DND-41 (cell line): Measurements from ENCODE around the gene TMEM87B.

Experiments
- ATAC-seq: fragments of 200-7000 bp; cut with Tn5 transposase; 3 replicates; pipeline ENCODE4 v1.9.1; 2021; ENCODE audit warnings: low read depth; ENCODE audit not compliant: insufficient read depth
- DNase-seq: peaks from one replicate; pipeline ENCODE4 v3.0.0-alpha.2; 2020
- H2AFZ ChIP-seq: 2 replicates; pipeline ENCODE4 v1.6.0; 2012; ENCODE audit warnings: low read depth, low read length
- H3K27ac ChIP-seq: 2 replicates; pipeline ENCODE4 v1.5.1; 2012; ENCODE audit warnings: low read length, inconsistent platforms
- H3K27me3 ChIP-seq: fragments of 200-600 bp; sonication (generic); 2 replicates; pipeline ENCODE4 v1.6.0; 2012; ENCODE audit warnings: low read length, mild to moderate bottlenecking, inconsistent platforms; ENCODE audit not compliant: insufficient read depth, poor library complexity
- H3K36me3 ChIP-seq: 2 replicates; pipeline ENCODE4 v1.5.1; 2012; ENCODE audit warnings: low read length, inconsistent platforms; ENCODE audit not compliant: insufficient read depth
- H3K4me1 ChIP-seq: 2 replicates; pipeline ENCODE4 v1.5.1; 2012; ENCODE audit warnings: mild to moderate bottlenecking, low read length; ENCODE audit not compliant: insufficient read depth
- H3K4me2 ChIP-seq: 2 replicates; pipeline ENCODE4 v1.6.0; 2012; ENCODE audit warnings: mild to moderate bottlenecking, moderate library complexity, low read length, inconsistent platforms; ENCODE audit not compliant: insufficient read depth
- H3K4me3 ChIP-seq, 2 experiments: fragments of 200-600 bp in 1 of 2; shearing (Covaris generic) in 1 of 2; 2 replicates each; pipeline ENCODE4 v1.5.1; 2012 to 2016; ENCODE audit warnings: inconsistent platforms in 2 of 2, low read length in 2 of 2, mild to moderate bottlenecking in 2 of 2, low read depth in 1 of 2, moderate library complexity in 1 of 2
- H3K79me2 ChIP-seq: 2 replicates; pipeline ENCODE4 v1.6.0; 2012; ENCODE audit warnings: low read length, inconsistent platforms; ENCODE audit not compliant: insufficient read depth
- H3K9ac ChIP-seq: 2 replicates; pipeline ENCODE4 v1.6.0; 2012; ENCODE audit warnings: low read depth, mild to moderate bottlenecking, inconsistent platforms, low read length, moderate library complexity
- H3K9me3 ChIP-seq: 2 replicates; pipeline ENCODE4 v1.5.1; 2012; ENCODE audit warnings: low read length, moderate library complexity, mild to moderate bottlenecking, inconsistent platforms; ENCODE audit not compliant: insufficient read depth, severe bottlenecking
- H4K20me1 ChIP-seq: 2 replicates; pipeline ENCODE4 v1.6.0; 2012; ENCODE audit warnings: low read length; ENCODE audit not compliant: insufficient read depth
- CTCF ChIP-seq: IDR thresholded peaks from 2 replicates; pipeline ENCODE4 v1.5.1; 2012; ENCODE audit warnings: borderline replicate concordance, low read length, moderate library complexity, mild to moderate bottlenecking; ENCODE audit not compliant: poor library complexity, severe bottlenecking; ENCODE audit errors: extremely low read depth
- EZH2 ChIP-seq: IDR thresholded peaks from 3 replicates; pipeline ENCODE4 v1.6.1; 2012; ENCODE audit warnings: borderline replicate concordance, low read depth, mild to moderate bottlenecking, moderate library complexity, low read length, inconsistent platforms; ENCODE audit not compliant: severe bottlenecking

Gene TMEM87B

DNA sequence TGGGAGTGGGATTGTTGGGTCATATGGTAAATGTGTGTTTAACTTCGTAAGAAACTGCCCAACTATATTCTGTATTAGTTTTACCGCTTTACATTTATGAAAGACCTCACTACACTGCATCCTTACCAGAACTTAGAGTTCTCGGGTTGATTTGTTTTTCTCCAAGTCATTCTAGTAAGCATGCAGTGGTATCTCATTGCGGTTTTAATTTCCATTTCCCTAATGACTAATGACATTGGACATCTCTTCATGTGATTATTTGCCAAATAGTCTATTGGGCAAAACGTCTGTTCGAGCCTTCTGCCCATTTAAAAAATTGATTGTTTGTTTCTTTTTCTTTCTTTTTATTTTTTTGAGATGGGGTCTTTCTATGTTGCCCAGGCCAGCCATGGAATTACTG lies 89.9 kb downstream of the TMEM87B start:
- no peak overlapping the region for H2AFZ ChIP-seq
- no peaks in the 10 kb centered on the region for H4K20me1 ChIP-seq
- no peaks in the 10 kb centered on the region for H3K9me3 ChIP-seq
- ATAC-seq (no peak), DNase-seq (no peak)
- H3K4me1 ChIP-seq, result no peaks in the 10 kb centered on the region
- no peak overlapping the region for H3K27ac ChIP-seq
- no peak overlapping the region for H3K4me2 ChIP-seq
- H3K9ac ChIP-seq, result no peak overlapping the region
- H3K27me3 ChIP-seq, result no peaks in the 10 kb centered on the region
- H3K79me2 ChIP-seq, result no peaks in the 10 kb centered on the region
- TF ChIP-seq EZH2 (no peak), CTCF (no peak)
- no peaks in the 10 kb centered on the region for H3K36me3 ChIP-seq
- H3K4me3 ChIP-seq, result no peak overlapping the region

GRCh38 chr2:112147382-112148168 lies 92.5 kb downstream of the TMEM87B start:
- Histone ChIP-seq H3K4me1 (no peaks in the 10 kb centered on the region), H3K79me2 (no peaks in the 10 kb centered on the region), H3K4me3 (no peak overlapping the region), H3K27me3 (no peaks in the 10 kb centered on the region), H3K9ac (no peak overlapping the region), H3K4me2 (no peak overlapping the region), H2AFZ (no peak overlapping the region), H4K20me1 (no peaks in the 10 kb centered on the region), H3K36me3 (no peaks in the 10 kb centered on the region), H3K27ac (no peak overlapping the region), H3K9me3 (no peaks in the 10 kb centered on the region)
- DNase-seq, result no peak
- TF ChIP-seq CTCF (no peak), EZH2 (no peak)
- ATAC-seq, result no peak

GRCh38 chr2:112148477-112148876 lies 93.4 kb downstream of the TMEM87B start:
- TF ChIP-seq CTCF, result no peak
- no peak for TF ChIP-seq EZH2
- no peak overlapping the region for H3K27ac ChIP-seq
- no peak overlapping the region for H3K4me3 ChIP-seq
- no peaks in the 10 kb centered on the region for H3K4me1 ChIP-seq
- no peaks in the 10 kb centered on the region for H4K20me1 ChIP-seq
- no peak overlapping the region for H3K9ac ChIP-seq
- H3K36me3 ChIP-seq, result no peaks in the 10 kb centered on the region
- H3K9me3 ChIP-seq, result no peaks in the 10 kb centered on the region
- no peak for DNase-seq
- H3K4me2 ChIP-seq, result no peak overlapping the region
- no peak for ATAC-seq
- H2AFZ ChIP-seq, result no peak overlapping the region
- no peaks in the 10 kb centered on the region for H3K27me3 ChIP-seq
- no peaks in the 10 kb centered on the region for H3K79me2 ChIP-seq
